AG10803 (cell line): ENCODE results near the gene DNPEP.
A peak's percentile ranks its signal among the peaks of the same experiment; 100 is the strongest.

Experiments
- DNase-seq: peaks from one replicate; pipeline ENCODE4 v3.0.0; 2010; ENCODE audit warnings: low read depth
- H3K4me3 ChIP-seq: 2 replicates; pipeline ENCODE4 v1.5.1; 2011; ENCODE audit warnings: mild to moderate bottlenecking, low read length, control low read depth
- TF ChIP-seq, protein P1 (sequence below): conservative IDR thresholded peaks from 2 replicates; pipeline ENCODE4 v1.5.1; 2011; ENCODE audit warnings: mild to moderate bottlenecking, low read length, control low read depth, inconsistent platforms

The DNPEP gene

GRCh38 chr2:219405451-219405850 lies 17.7 kb upstream of the DNPEP start:
- TF ChIP-seq, protein P1, sequence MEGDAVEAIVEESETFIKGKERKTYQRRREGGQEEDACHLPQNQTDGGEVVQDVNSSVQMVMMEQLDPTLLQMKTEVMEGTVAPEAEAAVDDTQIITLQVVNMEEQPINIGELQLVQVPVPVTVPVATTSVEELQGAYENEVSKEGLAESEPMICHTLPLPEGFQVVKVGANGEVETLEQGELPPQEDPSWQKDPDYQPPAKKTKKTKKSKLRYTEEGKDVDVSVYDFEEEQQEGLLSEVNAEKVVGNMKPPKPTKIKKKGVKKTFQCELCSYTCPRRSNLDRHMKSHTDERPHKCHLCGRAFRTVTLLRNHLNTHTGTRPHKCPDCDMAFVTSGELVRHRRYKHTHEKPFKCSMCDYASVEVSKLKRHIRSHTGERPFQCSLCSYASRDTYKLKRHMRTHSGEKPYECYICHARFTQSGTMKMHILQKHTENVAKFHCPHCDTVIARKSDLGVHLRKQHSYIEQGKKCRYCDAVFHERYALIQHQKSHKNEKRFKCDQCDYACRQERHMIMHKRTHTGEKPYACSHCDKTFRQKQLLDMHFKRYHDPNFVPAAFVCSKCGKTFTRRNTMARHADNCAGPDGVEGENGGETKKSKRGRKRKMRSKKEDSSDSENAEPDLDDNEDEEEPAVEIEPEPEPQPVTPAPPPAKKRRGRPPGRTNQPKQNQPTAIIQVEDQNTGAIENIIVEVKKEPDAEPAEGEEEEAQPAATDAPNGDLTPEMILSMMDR = 0 out of 2 replicates have a peak, but pooled peaks have one; percentile 10
- no peak for DNase-seq
- H3K4me3 ChIP-seq = no peak overlapping the region

DNA sequence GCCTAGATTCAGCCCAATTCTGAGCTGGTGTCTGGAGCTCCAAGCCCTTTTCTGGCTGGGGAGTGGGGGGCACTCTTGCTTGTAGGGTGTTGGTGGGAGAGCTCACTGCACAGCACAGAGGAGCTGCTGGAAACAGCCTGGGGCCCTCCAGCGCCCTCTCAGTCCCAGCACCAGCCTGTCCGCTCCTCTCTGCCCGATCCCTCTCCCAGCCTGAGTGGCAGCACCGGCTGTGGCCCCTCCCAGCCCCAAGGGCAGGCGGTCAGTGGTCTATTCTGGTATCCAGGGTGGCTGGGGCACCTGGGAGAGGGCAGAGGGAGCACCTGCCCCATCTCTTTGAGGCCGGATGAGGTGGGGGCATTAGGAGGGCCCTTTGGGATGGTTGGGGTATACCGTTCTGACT lies 17.2 kb upstream of the DNPEP start:
- H3K4me3 ChIP-seq = no peak overlapping the region
- TF ChIP-seq, protein P1 = no peak
- DNase-seq = no peak

DNA sequence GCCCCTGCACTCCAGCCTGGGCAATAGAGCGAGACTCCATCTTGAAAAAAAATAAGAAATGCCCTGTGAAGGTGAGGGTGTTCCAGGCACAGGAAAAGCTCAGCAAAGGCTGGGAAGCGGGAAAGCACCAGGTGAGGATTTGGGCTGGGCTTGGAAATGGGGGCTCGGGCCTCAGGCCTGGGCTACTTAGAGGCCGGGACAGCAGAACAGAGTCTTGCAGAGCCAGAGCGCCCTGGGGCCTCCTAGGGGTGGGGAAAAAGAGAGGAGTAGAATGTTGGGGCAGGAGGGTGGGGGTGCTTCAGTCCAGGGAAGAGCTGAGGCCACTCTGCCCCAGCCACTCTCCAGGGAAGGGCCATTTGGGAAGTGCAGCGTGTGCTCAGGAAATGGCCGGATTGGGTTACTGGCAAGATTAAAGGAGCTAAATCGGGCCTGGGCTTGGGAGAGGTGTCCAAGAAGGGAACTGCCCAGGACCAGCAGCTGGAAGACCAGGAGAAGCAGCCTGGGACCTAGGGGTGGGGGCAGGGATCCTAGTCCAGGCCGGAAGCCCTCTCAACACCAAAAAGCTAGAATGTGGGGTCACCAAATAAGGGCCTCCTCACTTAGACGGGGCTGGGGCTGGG lies 16.7 kb upstream of the DNPEP start:
- no peak for DNase-seq
- TF ChIP-seq, protein P1 = no peak
- no peak overlapping the region for H3K4me3 ChIP-seq

- no peak overlapping the region for H3K4me3 ChIP-seq
- TF ChIP-seq, protein P1 = no peak
- DNase-seq = no peak
Observed at GRCh38 chr2:219403861-219404260, 16.1 kb upstream of the DNPEP start.

DNA sequence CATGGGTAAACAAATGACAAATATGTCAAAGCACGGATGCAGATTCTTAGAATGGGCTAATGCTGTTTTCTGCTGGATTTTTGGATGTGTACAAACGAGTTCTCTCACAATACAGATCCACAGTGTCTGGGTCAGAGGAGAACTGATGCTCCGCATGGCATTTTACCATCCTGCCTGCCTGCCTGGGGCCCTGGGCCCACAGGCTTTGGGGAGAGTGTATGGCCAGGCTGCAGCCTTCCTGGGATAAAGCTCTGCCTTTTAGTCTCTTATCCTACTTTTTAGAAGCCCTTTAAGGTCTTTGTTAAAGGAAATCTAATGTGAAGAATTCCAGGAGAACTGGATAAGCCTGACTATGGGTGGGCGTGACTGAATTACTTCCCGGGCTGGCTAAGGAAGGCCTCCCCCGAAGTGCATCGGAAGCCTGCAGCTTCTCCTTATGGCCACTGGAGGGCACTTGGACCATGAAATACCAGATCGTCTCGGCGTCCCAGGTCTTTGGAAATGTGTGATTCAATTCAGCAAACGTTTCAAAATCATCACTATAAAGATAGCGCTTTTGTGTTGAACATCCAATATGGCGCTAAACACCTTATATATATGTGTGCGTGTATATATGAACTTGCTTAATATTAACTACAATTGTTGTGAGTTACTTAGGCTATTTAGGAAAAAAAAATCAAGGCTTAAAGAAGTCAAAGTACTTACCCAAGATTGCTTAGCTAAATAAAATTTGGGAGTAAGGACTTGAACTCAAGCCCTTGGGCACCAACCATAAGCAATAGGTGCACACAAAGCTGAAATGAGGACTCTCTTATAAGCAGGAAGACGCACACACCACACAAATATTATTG lies 15.2 kb upstream of the DNPEP start:
- H3K4me3 ChIP-seq = no peak overlapping the region
- DNase-seq = peak; percentile 84
- TF ChIP-seq, protein P1 = peak; percentile 98

- TF ChIP-seq, protein P1 = no peak
- no peak overlapping the region for H3K4me3 ChIP-seq
- DNase-seq = no peak
Observed at GRCh38 chr2:219401606-219402005, 13.9 kb upstream of the DNPEP start.

DNA sequence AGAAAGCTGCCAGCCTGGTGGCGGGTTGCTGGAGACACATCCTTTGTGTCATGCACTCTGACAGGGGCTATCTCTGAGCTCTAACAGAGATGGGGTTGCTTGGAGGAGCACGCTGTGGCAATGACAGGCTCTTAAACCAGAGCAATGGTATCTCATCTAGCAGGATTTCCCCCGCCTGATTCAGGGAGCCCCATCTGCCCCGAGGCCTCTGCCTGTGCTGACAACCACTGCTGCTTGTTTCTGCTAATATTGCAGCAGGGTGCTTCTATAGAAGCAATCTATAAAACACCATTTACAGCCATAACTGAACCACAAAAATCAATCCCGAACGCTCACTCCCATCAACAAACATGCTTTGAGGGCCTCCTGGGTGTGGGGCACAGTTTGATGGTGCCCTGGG lies 12.8 kb upstream of the DNPEP start:
- H3K4me3 ChIP-seq = no peak overlapping the region
- TF ChIP-seq, protein P1 = no peak
- DNase-seq = no peak
